Lung (tissue), 12 donors: Measurements from ENCODE around the gene SCFD1. TPM values are rescaled to one million over a fixed set of nuclear protein-coding genes. Genes with fewer than 3 reads are reported as not detected.

Source experiments
- ATAC-seq: fragments of 200-7000 bp; cut with Tn5 transposase; one replicate; pipeline ENCODE4 v1.9.1; 2020; ENCODE audit warnings: moderate number of reproducible peaks; ENCODE audit not compliant: insufficient read depth, low FRiP score
- DNase-seq, 3 donors: peaks; one replicate each; pipeline ENCODE4 v3.0.0-alpha.2; 2013 to 2017
- H3K27ac ChIP-seq, 2 donors: one replicate each; pipeline ENCODE4 v1.5.1; 2013; ENCODE audit warnings: mild to moderate bottlenecking in 2 of 2, moderate library complexity in 2 of 2, control low read depth in 1 of 2, inconsistent platforms in 1 of 2, low read depth in 1 of 2, low read length in 1 of 2
- H3K27me3 ChIP-seq, 3 donors: one replicate each; pipeline ENCODE4 v1.5.1; 2013; ENCODE audit warnings: low read length in 2 of 3; ENCODE audit not compliant: control insufficient read depth in 3 of 3, insufficient read depth in 3 of 3
- H3K36me3 ChIP-seq, 4 donors: one replicate each; pipeline ENCODE4 v1.5.1; 2013; ENCODE audit warnings: low read length in 4 of 4, mild to moderate bottlenecking in 1 of 4, moderate library complexity in 1 of 4; ENCODE audit not compliant: control insufficient read depth in 4 of 4, insufficient read depth in 4 of 4
- H3K4me1 ChIP-seq, 5 donors: one replicate each; pipeline ENCODE4 v1.5.1; 2013; ENCODE audit warnings: low read length in 5 of 5, mild to moderate bottlenecking in 2 of 5, moderate library complexity in 1 of 5; ENCODE audit not compliant: control insufficient read depth in 5 of 5, insufficient read depth in 5 of 5
- H3K4me3 ChIP-seq: one replicate; pipeline ENCODE4 v1.5.1; 2013; ENCODE audit warnings: mild to moderate bottlenecking, control low read depth, moderate library complexity
- H3K9ac ChIP-seq, 2 donors: one replicate each; pipeline ENCODE4 v1.5.1; 2013; ENCODE audit warnings: low read length in 2 of 2, control low read depth in 1 of 2; ENCODE audit not compliant: insufficient read depth in 1 of 2
- H3K9me3 ChIP-seq, 4 donors: one replicate each; pipeline ENCODE4 v1.5.1; 2013; ENCODE audit warnings: low read length in 3 of 4, mild to moderate bottlenecking in 1 of 4, moderate library complexity in 1 of 4; ENCODE audit not compliant: control insufficient read depth in 4 of 4, insufficient read depth in 3 of 4
- CTCF ChIP-seq: IDR thresholded peaks from 2 replicates; pipeline ENCODE4 v1.5.1; 2012; ENCODE audit warnings: mild to moderate bottlenecking; ENCODE audit errors: control extremely low read depth, extremely low read depth
- WGBS, 2 donors: extraction: QIAGEN DNeasy Blood & Tissue Kit; methylation state at CpG; one replicate each; pipeline ENCODE4 v1.1.7; 2013; 5-methylcytosine and 5-hydroxymethylcytosine counted together
- polyA plus RNA-seq, 2 donors: library from polyadenylated mRNA; stranded (reverse); fragments of 200-250 nt; gene quantifications; one replicate each; pipeline ENCODE4 v1.2.1, GENCODE V29; 2013
- total RNA-seq, 2 donors: library from RNA; depleted of rRNA in 1 of 2; stranded (reverse); fragments of >200 nt in 1 of 2; gene quantifications; one replicate each; pipeline ENCODE4 v1.2.1, GENCODE V29; 2014 to 2021
- donor health status: control.
- donor health status: control.
- donor health status: Bipolar disorder and iron deficiency.
- donor health status: healthy.
- donor health status: DM: yes; HTN: yes; CAD: no.

The SCFD1 gene
- total and polyA plus RNA-seq, 4 donors: 36.5 to 232 (median 87.7) TPM

- H3K27me3 ChIP-seq: no peaks in the 10 kb centered on the region
- no peaks in the 10 kb centered on the region for H3K4me1 ChIP-seq
- ATAC-seq (no peak), DNase-seq (no peak)
- H3K9me3 ChIP-seq: no peaks in the 10 kb centered on the region
- no peak overlapping the region for H3K27ac ChIP-seq
- H3K36me3 ChIP-seq: peaks cover 2 to 13% (median 6%) of the 10 kb centered on the region in 4 donors
- no peak overlapping the region for H3K9ac ChIP-seq
- 75 to 84% methylated on average over 2 of the region's 2 CpGs for WGBS, 2 donors
- TF ChIP-seq CTCF: no peak
- H3K4me3 ChIP-seq: no peak overlapping the region
Observed at GRCh38 chr14:30708157-30708556, 86.0 kb downstream of the SCFD1 start.

GRCh38 chr14:30709201-30709600 lies 87.1 kb downstream of the SCFD1 start:
- H3K36me3 ChIP-seq: peaks cover 0 to 13% (median 6%) of the 10 kb centered on the region in 4 donors
- TF ChIP-seq CTCF: no peak
- no peak overlapping the region for H3K9ac ChIP-seq
- no peak for ATAC-seq
- H3K4me3 ChIP-seq: no peak overlapping the region
- 98% methylated on average over 3 of the region's 3 CpGs for WGBS, 2 donors
- H3K27ac ChIP-seq: no peak overlapping the region
- no peaks in the 10 kb centered on the region for H3K27me3 ChIP-seq
- no peaks in the 10 kb centered on the region for H3K4me1 ChIP-seq
- H3K9me3 ChIP-seq: no peaks in the 10 kb centered on the region
- DNase-seq: no peak

GRCh38 chr14:30710876-30711275 lies 88.8 kb downstream of the SCFD1 start:
- H3K36me3 ChIP-seq: peaks cover 1 to 8% (median 8%) of the 10 kb centered on the region in 4 donors
- no peak for ATAC-seq
- no peaks in the 10 kb centered on the region for H3K4me1 ChIP-seq
- H3K9me3 ChIP-seq: no peaks in the 10 kb centered on the region
- no peak overlapping the region for H3K9ac ChIP-seq
- no peak overlapping the region for H3K4me3 ChIP-seq
- H3K27me3 ChIP-seq: no peaks in the 10 kb centered on the region
- DNase-seq: no peak
- H3K27ac ChIP-seq: no peak overlapping the region
- TF ChIP-seq CTCF: no peak

- 97 to 99% methylated on average over 3 of the region's 3 CpGs for WGBS, 2 donors
- no peak for TF ChIP-seq CTCF
- no peaks in the 10 kb centered on the region for H3K9me3 ChIP-seq
- no peak overlapping the region for H3K9ac ChIP-seq
- no peaks in the 10 kb centered on the region for H3K4me1 ChIP-seq
- H3K27me3 ChIP-seq: no peaks in the 10 kb centered on the region
- H3K36me3 ChIP-seq: peaks cover 2 to 13% (median 8%) of the 10 kb centered on the region in 4 donors
- no peak overlapping the region for H3K4me3 ChIP-seq
- DNase-seq (no peak), ATAC-seq (no peak)
- H3K27ac ChIP-seq: no peak overlapping the region
Observed at GRCh38 chr14:30719137-30719536, 97.0 kb downstream of the SCFD1 start.
